ENCODE data around the gene HTD2.

The HTD2 gene

GRCh38 chr3:58340594-58341244 is 34.4 kb downstream of the HTD2 start:
- no peaks in the 10 kb centered on the region for H4K20me1 ChIP-seq
- no peaks in the 10 kb centered on the region for H3K27me3 ChIP-seq
- peaks cover 17% of the 10 kb centered on the region for H3K9me3 ChIP-seq
- peaks cover 93% of the 10 kb centered on the region for H3K4me1 ChIP-seq
- H3K27ac ChIP-seq = peak overlapping the region; percentile 1; the same call in 1 of the 2 replicates
- no peak for TF ChIP-seq Cebpa-rat (IDR thresholded peaks at IDR 0.05)
- H3K9ac ChIP-seq = no peak overlapping the region
- H3K4me3 ChIP-seq = no peak overlapping the region
- peak overlapping the region; percentile 20 for H3K4me2 ChIP-seq
- peaks cover 92% of the 10 kb centered on the region for H3K36me3 ChIP-seq

DNA sequence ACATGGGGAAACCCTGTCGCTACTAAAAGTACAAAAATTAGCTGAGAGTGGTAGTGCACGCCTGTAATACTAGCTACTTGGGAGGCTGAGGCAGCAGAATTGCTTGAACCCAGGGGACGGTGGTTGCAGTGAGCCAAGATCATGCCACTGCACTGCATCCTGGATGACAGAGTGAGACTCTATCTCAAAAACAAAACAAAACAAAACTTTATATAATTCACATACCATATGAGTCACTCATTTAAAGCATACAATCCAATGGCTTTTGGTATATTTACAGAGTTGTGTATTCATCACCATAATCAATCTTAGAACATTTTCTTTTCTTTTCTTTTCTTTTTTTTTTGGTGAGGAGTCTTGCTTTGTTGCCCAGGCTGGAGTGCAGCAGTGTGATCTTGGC is 35.1 kb downstream of the HTD2 start:
- Histone ChIP-seq H3K27ac (peak overlapping the region; percentile 10; the same call in 1 of the 2 replicates), H3K4me3 (no peak overlapping the region), H3K9me3 (peaks cover 17% of the 10 kb centered on the region), H3K36me3 (peaks cover 94% of the 10 kb centered on the region), H3K9ac (no peak overlapping the region), H4K20me1 (no peaks in the 10 kb centered on the region), H3K4me2 (peak overlapping the region; percentile 20), H3K4me1 (peaks cover 93% of the 10 kb centered on the region), H3K27me3 (no peaks in the 10 kb centered on the region)
- TF ChIP-seq Cebpa-rat (IDR thresholded peaks at IDR 0.05) = no peak

- Histone ChIP-seq H3K4me1 (peaks cover 91% of the 10 kb centered on the region), H3K36me3 (peaks cover 81% of the 10 kb centered on the region), H3K4me2 (no peak overlapping the region), H3K9ac (no peak overlapping the region), H3K4me3 (no peak overlapping the region), H4K20me1 (no peaks in the 10 kb centered on the region), H3K9me3 (peaks cover 17% of the 10 kb centered on the region), H3K27ac (peak overlapping the region; percentile 79), H3K27me3 (no peaks in the 10 kb centered on the region)
- no peak for TF ChIP-seq Cebpa-rat (IDR thresholded peaks at IDR 0.05)
Measured at GRCh38 chr3:58342676-58343075, 36.4 kb downstream of the HTD2 start.

DNA sequence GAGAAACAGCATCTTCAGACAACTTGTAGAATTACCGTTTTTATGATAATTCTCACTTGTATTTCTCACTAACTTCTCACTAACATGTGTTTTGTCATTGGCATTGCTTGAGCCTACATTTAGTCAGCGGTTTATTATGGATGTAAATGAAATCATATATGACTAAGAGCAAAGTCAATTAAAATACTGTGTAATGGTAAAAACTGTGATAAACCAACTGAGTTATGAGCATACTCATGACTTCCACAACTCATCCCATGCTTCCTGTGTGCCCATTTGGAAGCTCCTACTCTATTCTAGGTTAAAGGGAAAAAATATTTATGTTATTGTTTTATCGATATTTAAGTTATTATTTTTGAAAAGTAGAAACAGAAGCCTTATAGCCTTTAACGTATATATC is 39.1 kb downstream of the HTD2 start:
- H3K4me3 ChIP-seq = no peak overlapping the region
- H4K20me1 ChIP-seq = no peaks in the 10 kb centered on the region
- peaks cover 17% of the 10 kb centered on the region for H3K9me3 ChIP-seq
- H3K27ac ChIP-seq = peak overlapping the region; percentile 79
- TF ChIP-seq Cebpa-rat (IDR thresholded peaks at IDR 0.05) = no peak
- H3K4me1 ChIP-seq = peaks cover 95% of the 10 kb centered on the region
- H3K9ac ChIP-seq = no peak overlapping the region
- H3K4me2 ChIP-seq = peak overlapping the region; percentile 77; the same call in 1 of the 2 replicates
- peaks cover 60% of the 10 kb centered on the region for H3K36me3 ChIP-seq
- no peaks in the 10 kb centered on the region for H3K27me3 ChIP-seq

DNA sequence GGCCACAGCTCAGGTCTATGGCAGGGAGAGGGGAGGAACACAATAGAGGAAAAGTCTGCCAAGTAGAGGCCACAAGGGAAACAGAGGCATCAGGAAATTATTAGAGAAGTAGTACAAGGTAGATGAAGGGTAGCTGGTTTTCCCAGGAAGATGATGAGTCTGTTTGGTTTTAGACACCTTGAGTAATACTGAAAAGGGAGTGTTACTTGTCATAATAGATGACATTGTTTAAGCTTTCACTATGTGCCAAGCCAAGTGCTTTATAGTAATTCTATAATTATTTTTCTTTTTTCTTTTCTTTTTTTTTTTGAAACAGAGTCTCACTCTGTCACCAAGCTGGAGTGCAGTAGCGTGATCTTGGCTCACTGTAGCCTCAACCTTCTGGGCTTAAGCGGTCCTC is 40.0 kb downstream of the HTD2 start:
- peak overlapping the region; percentile 43; the same call in 1 of the 2 replicates for H3K9ac ChIP-seq
- no peak overlapping the region for H3K4me3 ChIP-seq
- peaks cover 95% of the 10 kb centered on the region for H3K4me1 ChIP-seq
- peaks cover 17% of the 10 kb centered on the region for H3K9me3 ChIP-seq
- H3K4me2 ChIP-seq = peak overlapping the region; percentile 77
- no peaks in the 10 kb centered on the region for H3K27me3 ChIP-seq
- no peaks in the 10 kb centered on the region for H4K20me1 ChIP-seq
- peak overlapping the region; percentile 79 for H3K27ac ChIP-seq
- peaks cover 51% of the 10 kb centered on the region for H3K36me3 ChIP-seq
- TF ChIP-seq Cebpa-rat (IDR thresholded peaks at IDR 0.05) = no peak

- H3K27me3 ChIP-seq = no peaks in the 10 kb centered on the region
- H3K27ac ChIP-seq = peak overlapping the region; percentile 97
- H3K9ac ChIP-seq = peak overlapping the region; percentile 52; the same call in 1 of the 2 replicates
- H3K4me3 ChIP-seq = no peak overlapping the region
- peak overlapping the region; percentile 92 for H3K4me2 ChIP-seq
- no peaks in the 10 kb centered on the region for H4K20me1 ChIP-seq
- H3K4me1 ChIP-seq = peaks cover 96% of the 10 kb centered on the region
- TF ChIP-seq Cebpa-rat (IDR thresholded peaks at IDR 0.05) = no peak
- peaks cover 14% of the 10 kb centered on the region for H3K9me3 ChIP-seq
- H3K36me3 ChIP-seq = peaks cover 35% of the 10 kb centered on the region
Measured at GRCh38 chr3:58347984-58348383, 41.7 kb downstream of the HTD2 start.

GRCh38 chr3:58349792-58350626 is 43.7 kb downstream of the HTD2 start:
- peaks cover 96% of the 10 kb centered on the region for H3K4me1 ChIP-seq
- H3K4me2 ChIP-seq = peak overlapping the region; percentile 92
- no peak for TF ChIP-seq Cebpa-rat (IDR thresholded peaks at IDR 0.05)
- no peaks in the 10 kb centered on the region for H3K27me3 ChIP-seq
- H3K36me3 ChIP-seq = peaks cover 15% of the 10 kb centered on the region
- H4K20me1 ChIP-seq = no peaks in the 10 kb centered on the region
- H3K27ac ChIP-seq = peak overlapping the region; percentile 97
- H3K9me3 ChIP-seq = no peaks in the 10 kb centered on the region
- peak overlapping the region; percentile 81 for H3K9ac ChIP-seq
- peak overlapping the region; percentile 56 for H3K4me3 ChIP-seq

DNA sequence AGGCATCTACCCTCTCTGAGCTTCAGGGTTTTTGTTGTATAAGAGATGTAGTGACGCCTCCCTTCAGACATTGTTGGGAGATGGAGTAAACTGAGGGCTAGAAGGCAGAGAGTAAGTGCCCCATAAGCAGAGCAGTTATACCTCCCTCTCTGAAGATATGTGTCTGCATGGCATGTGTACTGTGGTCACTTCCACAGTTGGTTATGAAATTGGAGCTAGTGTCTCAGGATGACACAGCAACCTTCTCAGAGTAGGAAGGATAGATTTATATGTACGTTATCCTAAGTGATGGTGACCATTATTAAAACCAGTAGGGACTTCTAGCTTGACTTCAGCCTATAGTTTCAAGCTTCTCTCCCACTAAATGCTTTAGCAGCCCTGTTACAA is 44.3 kb downstream of the HTD2 start:
- peaks cover 13% of the 10 kb centered on the region for H3K36me3 ChIP-seq
- peak overlapping the region; percentile 97 for H3K27ac ChIP-seq
- peak overlapping the region; percentile 81 for H3K9ac ChIP-seq
- no peaks in the 10 kb centered on the region for H3K27me3 ChIP-seq
- no peak for TF ChIP-seq Cebpa-rat (IDR thresholded peaks at IDR 0.05)
- no peaks in the 10 kb centered on the region for H3K9me3 ChIP-seq
- peaks cover 96% of the 10 kb centered on the region for H3K4me1 ChIP-seq
- no peaks in the 10 kb centered on the region for H4K20me1 ChIP-seq
- peak overlapping the region; percentile 92 for H3K4me2 ChIP-seq
- H3K4me3 ChIP-seq = peak overlapping the region; percentile 56

DNA sequence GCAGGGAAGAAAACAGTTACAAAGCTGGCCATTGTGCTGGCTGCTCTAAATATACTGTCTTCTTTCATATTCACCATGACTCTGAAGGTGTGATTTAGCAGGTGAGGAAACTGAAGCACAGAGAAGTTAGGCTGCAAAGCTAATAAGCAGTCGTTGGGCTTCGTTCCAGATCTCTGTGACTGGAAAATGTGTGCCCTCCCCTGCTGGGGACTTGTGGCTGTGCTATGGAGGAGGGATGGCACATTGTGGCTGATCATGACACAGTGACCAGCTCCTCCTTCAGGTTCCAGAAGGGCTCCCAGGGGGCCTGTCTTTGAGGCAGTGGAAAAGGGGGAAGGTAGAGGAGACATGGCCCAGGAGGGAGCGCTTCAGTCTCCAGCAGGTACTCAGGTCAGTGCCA is 45.6 kb downstream of the HTD2 start:
- peak overlapping the region; percentile 97 for H3K27ac ChIP-seq
- peak overlapping the region; percentile 56; the same call in 1 of the 2 replicates for H3K4me3 ChIP-seq
- H3K9me3 ChIP-seq = no peaks in the 10 kb centered on the region
- peak overlapping the region; percentile 92 for H3K4me2 ChIP-seq
- peak overlapping the region; percentile 81 for H3K9ac ChIP-seq
- H3K4me1 ChIP-seq = peaks cover 98% of the 10 kb centered on the region
- no peaks in the 10 kb centered on the region for H3K27me3 ChIP-seq
- H3K36me3 ChIP-seq = peaks cover 7% of the 10 kb centered on the region
- no peaks in the 10 kb centered on the region for H4K20me1 ChIP-seq
- TF ChIP-seq Cebpa-rat (IDR thresholded peaks at IDR 0.05) = no peak

GRCh38 chr3:58352626-58353025 is 46.3 kb downstream of the HTD2 start:
- Histone ChIP-seq H3K9ac (peak overlapping the region; percentile 81), H3K27ac (peak overlapping the region; percentile 97), H3K4me3 (peak overlapping the region; percentile 56; the same call in 1 of the 2 replicates)

More at GRCh38 chr3:58352626-58353025, 46.3 kb downstream of the HTD2 start:
- peaks cover 97% of the 10 kb centered on the region for H3K4me1 ChIP-seq
- peak overlapping the region; percentile 92 for H3K4me2 ChIP-seq
- no peak for TF ChIP-seq Cebpa-rat (IDR thresholded peaks at IDR 0.05)
- H4K20me1 ChIP-seq = no peaks in the 10 kb centered on the region
- H3K27me3 ChIP-seq = no peaks in the 10 kb centered on the region
- no peaks in the 10 kb centered on the region for H3K9me3 ChIP-seq
- peaks cover 14% of the 10 kb centered on the region for H3K36me3 ChIP-seq

All from BLaER1 (cell line).